ENCODE data around the gene IP6K3.

IP6K3 gene

GRCh38 chr6:33776764-33777163 is 30.1 kb upstream of the IP6K3 start:
- TF ChIP-seq, protein P1, sequence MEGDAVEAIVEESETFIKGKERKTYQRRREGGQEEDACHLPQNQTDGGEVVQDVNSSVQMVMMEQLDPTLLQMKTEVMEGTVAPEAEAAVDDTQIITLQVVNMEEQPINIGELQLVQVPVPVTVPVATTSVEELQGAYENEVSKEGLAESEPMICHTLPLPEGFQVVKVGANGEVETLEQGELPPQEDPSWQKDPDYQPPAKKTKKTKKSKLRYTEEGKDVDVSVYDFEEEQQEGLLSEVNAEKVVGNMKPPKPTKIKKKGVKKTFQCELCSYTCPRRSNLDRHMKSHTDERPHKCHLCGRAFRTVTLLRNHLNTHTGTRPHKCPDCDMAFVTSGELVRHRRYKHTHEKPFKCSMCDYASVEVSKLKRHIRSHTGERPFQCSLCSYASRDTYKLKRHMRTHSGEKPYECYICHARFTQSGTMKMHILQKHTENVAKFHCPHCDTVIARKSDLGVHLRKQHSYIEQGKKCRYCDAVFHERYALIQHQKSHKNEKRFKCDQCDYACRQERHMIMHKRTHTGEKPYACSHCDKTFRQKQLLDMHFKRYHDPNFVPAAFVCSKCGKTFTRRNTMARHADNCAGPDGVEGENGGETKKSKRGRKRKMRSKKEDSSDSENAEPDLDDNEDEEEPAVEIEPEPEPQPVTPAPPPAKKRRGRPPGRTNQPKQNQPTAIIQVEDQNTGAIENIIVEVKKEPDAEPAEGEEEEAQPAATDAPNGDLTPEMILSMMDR (IDR thresholded peaks at IDR 0.05; ENCODE audit: low read depth, low read length) = no peak

DNA sequence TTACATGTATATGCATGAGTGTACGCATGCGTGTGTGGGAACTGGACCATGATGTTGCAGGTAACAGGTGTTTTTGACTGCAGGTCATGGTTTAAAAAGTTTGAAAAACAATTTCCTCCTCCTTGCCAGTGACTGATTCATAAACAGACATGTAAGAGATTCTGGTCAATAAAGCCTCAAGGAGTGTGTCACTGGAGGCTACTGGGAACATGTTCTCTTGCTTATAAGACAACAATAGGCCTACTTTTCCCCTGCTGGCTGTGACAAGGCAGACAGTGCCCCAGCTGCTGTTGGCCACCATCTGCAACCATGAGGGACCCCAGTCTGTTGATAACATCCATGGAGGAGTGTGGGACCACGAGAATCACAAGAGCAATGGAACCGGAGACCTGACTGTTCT is 29.5 kb upstream of the IP6K3 start:
- TF ChIP-seq, protein P1 (IDR thresholded peaks at IDR 0.05; ENCODE audit: low read depth, low read length) = no peak
- no peak for DNase-seq
- Histone ChIP-seq H3K27ac (no peak overlapping the region), H3K27me3 (ENCODE audit: insufficient read depth, low read depth, severe bottlenecking) (no peaks in the 10 kb centered on the region), H3K4me3 (ENCODE audit: low read depth, low read length) (no peak overlapping the region), H3K36me3 (peaks cover 89% of the 10 kb centered on the region), H3K9me3 (ENCODE audit: severe bottlenecking) (no peaks in the 10 kb centered on the region)

More at GRCh38 chr6:33776764-33777163, 30.1 kb upstream of the IP6K3 start:
- Histone ChIP-seq H3K36me3 (peaks cover 90% of the 10 kb centered on the region), H3K4me3 (ENCODE audit: low read depth, low read length) (no peak overlapping the region), H3K27ac (no peak overlapping the region), H3K27me3 (ENCODE audit: insufficient read depth, low read depth, severe bottlenecking) (no peaks in the 10 kb centered on the region), H3K9me3 (ENCODE audit: severe bottlenecking) (no peaks in the 10 kb centered on the region)
- no peak for DNase-seq

- H3K27me3 ChIP-seq (ENCODE audit: insufficient read depth, low read depth, severe bottlenecking) = no peaks in the 10 kb centered on the region
- H3K27ac ChIP-seq = no peak overlapping the region
Measured at GRCh38 chr6:33774774-33775173, 28.1 kb upstream of the IP6K3 start.

GRCh38 chr6:33772902-33773472 is 26.3 kb upstream of the IP6K3 start:
- Histone ChIP-seq H3K4me3 (ENCODE audit: low read depth, low read length) (no peak overlapping the region), H3K36me3 (peaks cover 64% of the 10 kb centered on the region), H3K9me3 (ENCODE audit: severe bottlenecking) (no peaks in the 10 kb centered on the region), H3K27ac (no peak overlapping the region; the same call in 1 of the 2 replicates), H3K27me3 (ENCODE audit: insufficient read depth, low read depth, severe bottlenecking) (no peaks in the 10 kb centered on the region)
- DNase-seq = no peak
- TF ChIP-seq, protein P1 (IDR thresholded peaks at IDR 0.05; ENCODE audit: low read depth, low read length) = no peak

More at GRCh38 chr6:33774774-33775173, 28.1 kb upstream of the IP6K3 start:
- Histone ChIP-seq H3K36me3 (peaks cover 80% of the 10 kb centered on the region), H3K9me3 (ENCODE audit: severe bottlenecking) (no peaks in the 10 kb centered on the region), H3K4me3 (ENCODE audit: low read depth, low read length) (no peak overlapping the region)
- DNase-seq = no peak
- TF ChIP-seq, protein P1 (IDR thresholded peaks at IDR 0.05; ENCODE audit: low read depth, low read length) = no peak

- Histone ChIP-seq H3K9me3 (ENCODE audit: severe bottlenecking) (no peaks in the 10 kb centered on the region), H3K27ac (peak overlapping the region; percentile 84), H3K36me3 (peaks cover 57% of the 10 kb centered on the region), H3K4me3 (ENCODE audit: low read depth, low read length) (no peak overlapping the region), H3K27me3 (ENCODE audit: insufficient read depth, low read depth, severe bottlenecking) (no peaks in the 10 kb centered on the region)
- TF ChIP-seq, protein P1 (IDR thresholded peaks at IDR 0.05; ENCODE audit: low read depth, low read length) = no peak
- DNase-seq = no peak
Measured at GRCh38 chr6:33772082-33772830, 25.6 kb upstream of the IP6K3 start.
